HepG2 (cell line): ENCODE results near the gene CRTC2. TPM values are rescaled to one million over a fixed set of nuclear protein-coding genes. Genes with fewer than 3 reads are reported as not detected.

Experiments used
- ATF7-NPFF ChIP-seq: sonication (generic); formaldehyde crosslinking; IDR thresholded peaks from 2 replicates; pipeline ENCODE4 v1.8.1; 2023; ENCODE audit warnings: mild to moderate bottlenecking, low read depth, missing genetic modification reagents, moderate library complexity
- BRD4 ChIP-seq: sonication (generic); formaldehyde crosslinking; IDR thresholded peaks from 2 replicates; pipeline ENCODE4 v1.4.0; 2020; ENCODE audit warnings: missing genetic modification reagents
- CCDC6 ChIP-seq: sonication (generic); formaldehyde crosslinking; IDR thresholded peaks from 2 replicates; pipeline ENCODE4 v1.8.1; 2022; ENCODE audit warnings: mild to moderate bottlenecking, missing genetic modification reagents, moderate library complexity
- DPF2 ChIP-seq: sonication (generic); formaldehyde crosslinking; IDR thresholded peaks from 2 replicates; pipeline ENCODE4 v1.4.0; 2020; ENCODE audit warnings: mild to moderate bottlenecking, low read depth, missing genetic modification reagents, borderline replicate concordance
- HOXA5 ChIP-seq: sonication (generic); formaldehyde crosslinking; IDR thresholded peaks from 2 replicates; pipeline ENCODE4 v1.4.0; 2020; ENCODE audit warnings: missing genetic modification reagents
- KLF6 ChIP-seq: IDR thresholded peaks from 2 replicates; pipeline ENCODE4 v1.8.0; 2016; ENCODE audit warnings: missing biosample characterization, missing genetic modification reagents
- MTA3 ChIP-seq: sonication (generic); formaldehyde crosslinking; IDR thresholded peaks from 2 replicates; pipeline ENCODE4 v1.4.0; 2020; ENCODE audit warnings: missing genetic modification reagents
- MZF1 ChIP-seq: sonication (generic); formaldehyde crosslinking; IDR thresholded peaks from 2 replicates; pipeline ENCODE4 v1.8.1; 2023; ENCODE audit warnings: mild to moderate bottlenecking, missing genetic modification reagents, borderline replicate concordance
- SMC3 ChIP-seq: IDR thresholded peaks from 2 replicates; pipeline ENCODE4 v1.6.1; 2011; ENCODE audit warnings: low read length, improper control_type of control experiment
- WIZ ChIP-seq: sonication (generic); formaldehyde crosslinking; IDR thresholded peaks from 2 replicates; pipeline ENCODE4 v1.5.1; 2020; ENCODE audit warnings: mild to moderate bottlenecking, missing genetic modification reagents
- ZBTB20 ChIP-seq: sonication (generic); formaldehyde crosslinking; IDR thresholded peaks from 2 replicates; pipeline ENCODE4 v1.8.1; 2023; ENCODE audit warnings: missing genetic modification reagents, low read depth, mild to moderate bottlenecking, borderline replicate concordance
- ZNF550 ChIP-seq: sonication (generic); formaldehyde crosslinking; IDR thresholded peaks from 2 replicates; pipeline ENCODE4 v1.4.0; 2020; ENCODE audit warnings: mild to moderate bottlenecking, missing genetic modification reagents, borderline replicate concordance
- ZNF567 ChIP-seq: sonication (generic); formaldehyde crosslinking; IDR thresholded peaks from 2 replicates; pipeline ENCODE4 v1.8.1; 2023; ENCODE audit warnings: mild to moderate bottlenecking, missing genetic modification reagents, borderline replicate concordance
- ZNF772 ChIP-seq: sonication (generic); formaldehyde crosslinking; IDR thresholded peaks from 2 replicates; pipeline ENCODE4 v1.5.0; 2020; ENCODE audit warnings: mild to moderate bottlenecking, missing genetic modification reagents
- ZSCAN31 ChIP-seq: sonication (generic); formaldehyde crosslinking; IDR thresholded peaks from 2 replicates; pipeline ENCODE4 v1.5.0; 2020; ENCODE audit warnings: low read depth, mild to moderate bottlenecking, missing genetic modification reagents
- polyA plus RNA-seq, 8 experiments: library from polyadenylated mRNA; depleted of rRNA in 3 of 8; stranded (reverse) in 7 of 8; unstranded in 1 of 8; fragments of >200 nt; fragmentation: Illumina TruSeq in 4 of 8; extraction: Trizol in 4 of 8; gene quantifications; 2 replicates each; pipeline versions ENCODE4 v1.2.1 to v1.2.3, GENCODE V29; 2011 to 2016; ENCODE audit warnings: low read depth in 4 of 8, missing spikeins in 1 of 8, mixed read lengths in 1 of 8; ENCODE audit not compliant: insufficient read depth in 1 of 8
- total RNA-seq, 5 experiments: library from RNA; depleted of rRNA; stranded (reverse); fragments of >200 nt; fragmentation: Illumina TruSeq; extraction: Trizol; gene quantifications; 2 replicates each; pipeline ENCODE4 v1.2.3, GENCODE V29; 2016; ENCODE audit warnings: low read depth in 1 of 5
- TF ChIP-seq, protein P1 (sequence below): sonication (generic); formaldehyde crosslinking; IDR thresholded peaks from 2 replicates; pipeline ENCODE4 v1.4.0; 2020; ENCODE audit warnings: mild to moderate bottlenecking, missing genetic modification reagents
- TF ChIP-seq, protein P2 (sequence below): sonication (generic); formaldehyde crosslinking; IDR thresholded peaks from 2 replicates; pipeline ENCODE4 v1.5.0; 2020; ENCODE audit warnings: mild to moderate bottlenecking, missing genetic modification reagents, moderate library complexity
- TF ChIP-seq, protein P3 (sequence below): sonication (generic); formaldehyde crosslinking; IDR thresholded peaks from 2 replicates; pipeline ENCODE4 v1.5.0; 2020; ENCODE audit warnings: mild to moderate bottlenecking, low read depth, missing genetic modification reagents, borderline replicate concordance
- TF ChIP-seq, protein P4 (sequence below): sonication (generic); formaldehyde crosslinking; IDR thresholded peaks from 2 replicates; pipeline ENCODE4 v1.5.0; 2020; ENCODE audit warnings: missing genetic modification reagents, mild to moderate bottlenecking, borderline replicate concordance
- TF ChIP-seq, protein P5 (sequence below): sonication (generic); formaldehyde crosslinking; conservative IDR thresholded peaks from 2 replicates; pipeline ENCODE4 v1.5.0; 2020; ENCODE audit warnings: missing genetic modification reagents

The CRTC2 gene
- total and polyA plus RNA-seq, 2 of the 13 experiments (the other 11 are each of a cell fraction or from before 2014, with no cell fraction given) = 6.1 to 26.7 TPM

DNA sequence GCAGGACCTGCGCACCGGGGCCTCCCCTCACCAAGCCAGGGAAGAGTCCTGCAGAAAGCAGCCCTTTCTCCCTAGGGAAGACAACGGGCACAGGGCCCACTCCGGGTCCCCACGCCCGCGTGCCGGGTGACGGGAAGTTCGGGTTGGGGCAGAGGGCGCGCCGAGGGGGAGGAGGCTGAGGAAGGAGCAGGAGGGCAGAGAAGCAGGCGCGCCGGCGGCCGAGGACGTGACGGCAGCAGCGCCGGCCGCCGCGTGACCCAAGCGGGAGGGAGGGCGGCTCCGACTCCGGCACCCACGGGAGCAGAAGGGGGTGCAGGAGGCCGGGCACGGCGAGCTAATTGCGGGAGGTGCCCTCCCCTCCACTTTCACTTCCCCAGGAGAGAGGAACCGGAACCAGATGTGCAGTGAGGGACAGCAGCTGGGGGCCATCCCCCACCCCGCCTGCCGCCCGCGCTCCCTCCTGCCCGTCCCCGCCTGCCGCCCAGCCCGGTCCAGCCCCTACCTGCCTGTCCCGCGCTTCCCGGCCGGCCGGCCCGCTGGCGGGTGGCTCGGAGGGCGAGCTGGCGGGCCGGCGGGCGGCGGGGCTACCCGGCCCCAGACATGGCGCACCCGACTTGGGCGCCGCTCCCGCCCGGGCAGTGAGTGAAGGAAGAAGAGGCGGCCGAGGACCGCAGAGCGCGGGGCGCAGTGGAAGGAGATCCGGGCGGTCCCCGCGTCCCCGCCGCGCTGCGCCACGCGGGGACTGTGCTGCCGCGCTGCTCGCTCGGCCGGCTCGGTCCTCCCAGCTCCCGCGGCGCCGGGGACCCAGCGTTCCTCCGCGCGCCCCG is 12.4 kb downstream of the CRTC2 start (continued):
- TF ChIP-seq, protein P1, sequence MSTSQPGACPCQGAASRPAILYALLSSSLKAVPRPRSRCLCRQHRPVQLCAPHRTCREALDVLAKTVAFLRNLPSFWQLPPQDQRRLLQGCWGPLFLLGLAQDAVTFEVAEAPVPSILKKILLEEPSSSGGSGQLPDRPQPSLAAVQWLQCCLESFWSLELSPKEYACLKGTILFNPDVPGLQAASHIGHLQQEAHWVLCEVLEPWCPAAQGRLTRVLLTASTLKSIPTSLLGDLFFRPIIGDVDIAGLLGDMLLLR = 0 out of 2 replicates have a peak, but pooled peaks have one; percentile 23
- TF ChIP-seq MZF1 (no peak), ATF7-NPFF (CRISPR knock-in tag) (no peak), HOXA5 (CRISPR knock-in tag) (0 out of 2 replicates have a peak, but pooled peaks have one; percentile 14), WIZ (peak; percentile 74; the same call in 1 of the 2 replicates), SMC3 (no peak), CCDC6 (CRISPR knock-in tag) (peak; percentile 26; the same call in 1 of the 2 replicates), ZSCAN31 (CRISPR knock-in tag) (peak; percentile 47; the same call in 1 of the 2 replicates), BRD4 (CRISPR knock-in tag) (peak; percentile 23; the same call in 1 of the 2 replicates), ZNF567 (CRISPR knock-in tag) (no peak), ZNF772 (CRISPR knock-in tag) (peak; percentile 84), MTA3 (CRISPR knock-in tag) (no peak), DPF2 (CRISPR knock-in tag) (no peak), ZBTB20 (no peak), ZNF550 (CRISPR knock-in tag) (no peak), KLF6 (no peak)
- TF ChIP-seq, protein P2, sequence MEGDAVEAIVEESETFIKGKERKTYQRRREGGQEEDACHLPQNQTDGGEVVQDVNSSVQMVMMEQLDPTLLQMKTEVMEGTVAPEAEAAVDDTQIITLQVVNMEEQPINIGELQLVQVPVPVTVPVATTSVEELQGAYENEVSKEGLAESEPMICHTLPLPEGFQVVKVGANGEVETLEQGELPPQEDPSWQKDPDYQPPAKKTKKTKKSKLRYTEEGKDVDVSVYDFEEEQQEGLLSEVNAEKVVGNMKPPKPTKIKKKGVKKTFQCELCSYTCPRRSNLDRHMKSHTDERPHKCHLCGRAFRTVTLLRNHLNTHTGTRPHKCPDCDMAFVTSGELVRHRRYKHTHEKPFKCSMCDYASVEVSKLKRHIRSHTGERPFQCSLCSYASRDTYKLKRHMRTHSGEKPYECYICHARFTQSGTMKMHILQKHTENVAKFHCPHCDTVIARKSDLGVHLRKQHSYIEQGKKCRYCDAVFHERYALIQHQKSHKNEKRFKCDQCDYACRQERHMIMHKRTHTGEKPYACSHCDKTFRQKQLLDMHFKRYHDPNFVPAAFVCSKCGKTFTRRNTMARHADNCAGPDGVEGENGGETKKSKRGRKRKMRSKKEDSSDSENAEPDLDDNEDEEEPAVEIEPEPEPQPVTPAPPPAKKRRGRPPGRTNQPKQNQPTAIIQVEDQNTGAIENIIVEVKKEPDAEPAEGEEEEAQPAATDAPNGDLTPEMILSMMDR (CRISPR knock-in tag) = peak; percentile 13
- TF ChIP-seq, protein P3, sequence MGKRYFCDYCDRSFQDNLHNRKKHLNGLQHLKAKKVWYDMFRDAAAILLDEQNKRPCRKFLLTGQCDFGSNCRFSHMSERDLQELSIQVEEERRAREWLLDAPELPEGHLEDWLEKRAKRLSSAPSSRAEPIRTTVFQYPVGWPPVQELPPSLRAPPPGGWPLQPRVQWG = no peak
- TF ChIP-seq, protein P4, sequence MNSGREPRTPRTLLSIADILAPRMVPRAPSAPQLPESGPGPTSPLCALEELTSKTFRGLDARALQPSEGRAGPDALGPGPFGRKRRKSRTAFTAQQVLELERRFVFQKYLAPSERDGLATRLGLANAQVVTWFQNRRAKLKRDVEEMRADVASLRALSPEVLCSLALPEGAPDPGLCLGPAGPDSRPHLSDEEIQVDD = 0 out of 2 replicates have a peak, but pooled peaks have one; percentile 41
- TF ChIP-seq, protein P5, sequence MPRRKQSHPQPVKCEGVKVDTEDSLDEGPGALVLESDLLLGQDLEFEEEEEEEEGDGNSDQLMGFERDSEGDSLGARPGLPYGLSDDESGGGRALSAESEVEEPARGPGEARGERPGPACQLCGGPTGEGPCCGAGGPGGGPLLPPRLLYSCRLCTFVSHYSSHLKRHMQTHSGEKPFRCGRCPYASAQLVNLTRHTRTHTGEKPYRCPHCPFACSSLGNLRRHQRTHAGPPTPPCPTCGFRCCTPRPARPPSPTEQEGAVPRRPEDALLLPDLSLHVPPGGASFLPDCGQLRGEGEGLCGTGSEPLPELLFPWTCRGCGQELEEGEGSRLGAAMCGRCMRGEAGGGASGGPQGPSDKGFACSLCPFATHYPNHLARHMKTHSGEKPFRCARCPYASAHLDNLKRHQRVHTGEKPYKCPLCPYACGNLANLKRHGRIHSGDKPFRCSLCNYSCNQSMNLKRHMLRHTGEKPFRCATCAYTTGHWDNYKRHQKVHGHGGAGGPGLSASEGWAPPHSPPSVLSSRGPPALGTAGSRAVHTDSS (CRISPR knock-in tag) = no peak
